ENCODE data around the gene SUV39H2. TPM values are rescaled to one million over a fixed set of nuclear protein-coding genes. Genes with fewer than 3 reads are reported as not detected.
A peak's percentile ranks its signal among the peaks of the same experiment; 100 is the strongest.

SUV39H2 gene
- total RNA-seq, 2 donors from 2014 or later = 0.95 to 12.2 TPM

- peaks cover 10 to 17% of the 10 kb centered on the region in 2 donors for H3K4me1 ChIP-seq (ENCODE audit: control insufficient read depth in 1 of 2, low read depth in 2 of 2)
- DNase-seq (ENCODE audit: low spot score) = peak; percentile 95
- peak; percentile 92 for ATAC-seq (ENCODE audit: insufficient number of reproducible peaks, low FRiP score, low read depth)
- H3K4me3 ChIP-seq = peak within 1 kb of the TSS; percentile 96
- peak within 1 kb of the TSS; percentile 95 to 98 for H3K27ac ChIP-seq
- peaks cover 11% of the 10 kb centered on the region for H3K36me3 ChIP-seq
- no peaks in the 10 kb centered on the region for H3K27me3 ChIP-seq (replicated peaks; ENCODE audit: insufficient read depth)
- H3K9me3 ChIP-seq = no peaks in the 10 kb centered on the region
- TF ChIP-seq CTCF (IDR thresholded peaks at IDR 0.05) = no peak
Observed at GRCh38 chr10:14837757-14838581, 40.7 kb upstream of the SUV39H2 start, which contains the start of the genes CDNF, HSPA14 and MSANTD7. TSS of gene CDNF (minus strand) at chr10:14838037. CDS start at chr10:14837946, 91 bp downstream. TSS of gene HSPA14 (plus strand) at chr10:14838306. CDS start at chr10:14838403, 97 bp downstream. TSS of gene MSANTD7 (plus strand) at chr10:14838306. CDS start at chr10:14842285, 3,979 bp downstream.

- Histone ChIP-seq H3K27ac (peak overlapping the region; percentile 95 to 98), H3K4me3 (peak overlapping the region; percentile 96), H3K4me1 (ENCODE audit: control insufficient read depth in 1 of 2, low read depth in 2 of 2) (peaks cover 10 to 17% of the 10 kb centered on the region in 2 donors), H3K36me3 (peaks cover 19% of the 10 kb centered on the region), H3K9me3 (no peaks in the 10 kb centered on the region), H3K27me3 (replicated peaks; ENCODE audit: insufficient read depth) (no peaks in the 10 kb centered on the region)
- DNase-seq (ENCODE audit: low spot score) (no peak), ATAC-seq (ENCODE audit: insufficient number of reproducible peaks, low FRiP score, low read depth) (no peak)
- TF ChIP-seq CTCF (IDR thresholded peaks at IDR 0.05) = no peak
Observed at GRCh38 chr10:14838582-14839304, 39.9 kb upstream of the SUV39H2 start.

GRCh38 chr10:14839305-14839695 is 39.4 kb upstream of the SUV39H2 start:
- DNase-seq (ENCODE audit: low spot score) (no peak), ATAC-seq (ENCODE audit: insufficient number of reproducible peaks, low FRiP score, low read depth) (no peak)
- H3K9me3 ChIP-seq = no peaks in the 10 kb centered on the region
- H3K4me3 ChIP-seq = peak overlapping the region; percentile 96
- H3K27ac ChIP-seq = peak overlapping the region in 1 of 2 donors; percentile 98
- H3K27me3 ChIP-seq (replicated peaks; ENCODE audit: insufficient read depth) = no peaks in the 10 kb centered on the region
- no peak for TF ChIP-seq CTCF (IDR thresholded peaks at IDR 0.05)
- H3K36me3 ChIP-seq = peaks cover 19% of the 10 kb centered on the region
- peaks cover 10 to 17% of the 10 kb centered on the region in 2 donors for H3K4me1 ChIP-seq (ENCODE audit: control insufficient read depth in 1 of 2, low read depth in 2 of 2)

GRCh38 chr10:14840178-14840577 is 38.5 kb upstream of the SUV39H2 start:
- DNase-seq (ENCODE audit: low spot score) (no peak), ATAC-seq (ENCODE audit: insufficient number of reproducible peaks, low FRiP score, low read depth) (no peak)
- no peak for TF ChIP-seq CTCF (IDR thresholded peaks at IDR 0.05)
- H3K9me3 ChIP-seq = no peaks in the 10 kb centered on the region
- H3K4me3 ChIP-seq = no peak overlapping the region
- H3K27ac ChIP-seq = no peak overlapping the region
- H3K27me3 ChIP-seq (replicated peaks; ENCODE audit: insufficient read depth) = no peaks in the 10 kb centered on the region
- peaks cover 10 to 17% of the 10 kb centered on the region in 2 donors for H3K4me1 ChIP-seq (ENCODE audit: control insufficient read depth in 1 of 2, low read depth in 2 of 2)
- peaks cover 19% of the 10 kb centered on the region for H3K36me3 ChIP-seq

Data from thoracic aorta (tissue), 2 donors.